Common myeloid progenitor, CD34-positive (primary cell): ENCODE measurements around the gene BBC3. TPM values are rescaled to one million over a fixed set of nuclear protein-coding genes. Genes with fewer than 3 reads are reported as not detected.
A peak's percentile ranks its signal among the peaks of the same experiment; 100 is the strongest.
"Not testable (repeated sequence)": the region's sequence is repeated elsewhere in the genome, so short reads cannot be mapped to it uniquely, and the experiment has no call there.

Experiments
- CTCF ChIA-PET: fragments of 350-600 bp; sonication (Branson Sonifier 250); formaldehyde crosslinking; loops from one replicate; lab custom pipeline; 2021; ENCODE audit warnings: antibody characterized with exemption; lab: Charles Lee
- POLR2A ChIA-PET: fragments of 350-600 bp; sonication (Branson Sonifier 250); formaldehyde crosslinking; loops from one replicate; lab custom pipeline; 2021; ENCODE audit warnings: antibody characterized with exemption; lab: Charles Lee
- DNase-seq, 3 donors: peaks; one replicate each; pipeline versions ENCODE4 v3.0.0 to v3.0.0-alpha.2; 2013
- H3K27ac ChIP-seq, 2 experiments: 1 replicate in 1 of 2; 2 replicates in 1 of 2; pipeline ENCODE4 v1.7.0; 2013; ENCODE audit warnings: inconsistent platforms in 2 of 2, low read length in 2 of 2, mild to moderate bottlenecking in 2 of 2, low read depth in 1 of 2, moderate library complexity in 1 of 2; ENCODE audit not compliant: severe bottlenecking in 2 of 2, insufficient read depth in 1 of 2, poor library complexity in 1 of 2
- H3K27me3 ChIP-seq, 5 experiments: replicated peaks in 2 of 5; 1 replicate in 3 of 5; 2 replicates in 2 of 5; pipeline versions ENCODE4 v1.6.1 to v1.7.0; 2013; ENCODE audit warnings: low read length in 4 of 5, mild to moderate bottlenecking in 2 of 5, moderate library complexity in 2 of 5, inconsistent platforms in 1 of 5; ENCODE audit not compliant: insufficient read depth in 5 of 5, control insufficient read depth in 4 of 5
- H3K36me3 ChIP-seq, 4 experiments: 1 replicate in 2 of 4; 2 replicates in 2 of 4; pipeline versions ENCODE4 v1.6.1 to v1.7.0; 2013; ENCODE audit warnings: low read length in 3 of 4, control low read depth in 1 of 4, mild to moderate bottlenecking in 1 of 4; ENCODE audit not compliant: control insufficient read depth in 4 of 4, insufficient read depth in 4 of 4
- H3K4me1 ChIP-seq, 4 experiments: 1 replicate in 3 of 4; 2 replicates in 1 of 4; pipeline versions ENCODE4 v1.6.1 to v1.7.1; 2013; ENCODE audit warnings: low read length in 3 of 4, mild to moderate bottlenecking in 3 of 4, control low read depth in 1 of 4, inconsistent platforms in 1 of 4, moderate library complexity in 1 of 4; ENCODE audit not compliant: control insufficient read depth in 4 of 4, insufficient read depth in 4 of 4; ENCODE audit errors: control extremely low read depth in 1 of 4
- H3K4me3 ChIP-seq, 7 experiments: 1 replicate in 4 of 7; 2 replicates in 3 of 7; pipeline versions ENCODE4 v1.5.1 to v1.7.0; 2013; ENCODE audit warnings: mild to moderate bottlenecking in 7 of 7, low read length in 6 of 7, moderate library complexity in 6 of 7, inconsistent platforms in 2 of 7, low read depth in 2 of 7, control low read depth in 1 of 7; ENCODE audit not compliant: insufficient read depth in 4 of 7, control insufficient read depth in 1 of 7; ENCODE audit errors: extremely low read depth in 1 of 7
- H3K9me3 ChIP-seq, 5 experiments: 1 replicate in 4 of 5; 2 replicates in 1 of 5; pipeline versions ENCODE4 v1.6.1 to v1.7.1; 2013; ENCODE audit warnings: low read length in 4 of 5, mild to moderate bottlenecking in 2 of 5, inconsistent platforms in 1 of 5, low read depth in 1 of 5, moderate library complexity in 1 of 5; ENCODE audit not compliant: control insufficient read depth in 4 of 5, insufficient read depth in 2 of 5; ENCODE audit errors: control extremely low read depth in 1 of 5
- WGBS: methylation state at CpG from one replicate; pipeline ENCODE4 v1.1.5; 2013; ENCODE audit not compliant: insufficient coverage; 5-methylcytosine and 5-hydroxymethylcytosine counted together
- polyA plus RNA-seq: library from polyadenylated mRNA; unstranded; fragments of 120-200 nt; gene quantifications from one replicate; pipeline ENCODE4 v1.2.1, GENCODE V29; 2013

The BBC3 gene
- polyA plus RNA-seq, result 9.7 TPM

GRCh38 chr19:47230921-47231214 lies at the start of gene BBC3:
Gene BBC3 (minus strand): TSS chr19:47231199. CDS start chr19:47228431, 2,768 bp downstream.
- Histone ChIP-seq H3K4me3 (peak within 1 kb of the TSS; percentile 37 to 80 (median 68)), H3K4me1 (peaks cover 0 to 59% (median 54%) of the 10 kb centered on the region in 4 experiments), H3K36me3 (no peaks in the 10 kb centered on the region), H3K27me3 (peaks cover 0 to 42% (median 15%) of the 10 kb centered on the region in 5 experiments), H3K9me3 (no peaks in the 10 kb centered on the region), H3K27ac (peak within 1 kb of the TSS in 1 of 2 experiments; percentile 70)
- POLR2A ChIA-PET, result no interaction called here
- CTCF ChIA-PET, result no interaction called here
- no peak for DNase-seq
- under 1% methylated on average over 34 of the region's 43 CpGs for WGBS

- H3K36me3 ChIP-seq, result peaks cover 0 to 7% (median 1%) of the 10 kb centered on the region in 4 experiments
- H3K9me3 ChIP-seq, result no peaks in the 10 kb centered on the region
- WGBS, result 93% methylated on average over 8 of the region's 13 CpGs
- H3K4me1 ChIP-seq, result peaks cover 2 to 4% (median 4%) of the 10 kb centered on the region in 4 experiments
- CTCF ChIA-PET, result interaction anchor here (0.7 kb wide), 1 partner anchor 399 kb away, joined by 3 read pairs; no protein-coding TSS in a partner anchor
- POLR2A ChIA-PET, result no interaction called here
- H3K27me3 ChIP-seq, result no peaks in the 10 kb centered on the region
- H3K4me3 ChIP-seq, result no peak overlapping the region
- no peak overlapping the region for H3K27ac ChIP-seq
- peak in 2 of 3 donors; percentile 49 to 60 for DNase-seq
Observed at GRCh38 chr19:47280183-47280797, 49.3 kb upstream of the BBC3 start.

- H3K4me1 ChIP-seq, result peaks cover 2 to 30% (median 25%) of the 10 kb centered on the region in 4 experiments
- H3K9me3 ChIP-seq, H3K27ac ChIP-seq, POLR2A ChIA-PET, H3K27me3 ChIP-seq, DNase-seq, H3K36me3 ChIP-seq, H3K4me3 ChIP-seq: not testable (repeated sequence)
- WGBS, result no CpG with 5 or more reads among the region's 3 CpGs
- CTCF ChIA-PET, result interaction anchor here (0.9 to 3.5 kb wide), 3 partner anchors 8 to 33 kb away, joined by 3 to 13 read pairs (median 3); no protein-coding TSS in a partner anchor
Observed at GRCh38 chr19:47276513-47276912, 45.5 kb upstream of the BBC3 start.

- CTCF ChIA-PET, result interaction anchor here (0.9 to 3.5 kb wide), 8 partner anchors 8 to 73 kb away, joined by 3 to 13 read pairs (median 4); partner anchors contain the start of gene DHX34
- POLR2A ChIA-PET, result interaction anchor here (0.5 kb wide), 1 partner anchor 119 kb away, joined by 5 read pairs; no protein-coding TSS in a partner anchor
- H3K9me3 ChIP-seq, result no peaks in the 10 kb centered on the region
- H3K36me3 ChIP-seq, result peaks cover 0 to 12% (median 7%) of the 10 kb centered on the region in 4 experiments
- DNase-seq, result no peak
- peaks cover 2 to 32% (median 25%) of the 10 kb centered on the region in 4 experiments for H3K4me1 ChIP-seq
- no peaks in the 10 kb centered on the region for H3K27me3 ChIP-seq
- H3K4me3 ChIP-seq, result peak overlapping the region in 1 of 7 experiments; percentile 67
- 94% methylated on average over 8 of the region's 13 CpGs for WGBS
- no peak overlapping the region for H3K27ac ChIP-seq
Observed at GRCh38 chr19:47275791-47276461, 44.9 kb upstream of the BBC3 start.

GRCh38 chr19:47274891-47275761 lies 44.1 kb upstream of the BBC3 start:
- Histone ChIP-seq H3K4me3 (peak overlapping the region; percentile 37 to 76 (median 66)), H3K4me1 (peaks cover 2 to 32% (median 25%) of the 10 kb centered on the region in 4 experiments), H3K36me3 (peaks cover 3 to 20% (median 15%) of the 10 kb centered on the region in 4 experiments), H3K27me3 (no peaks in the 10 kb centered on the region), H3K27ac (no peak overlapping the region), H3K9me3 (no peaks in the 10 kb centered on the region)
- ChIA-PET CTCF (interaction anchor here (1.0 to 3.5 kb wide), 9 partner anchors 9 to 125 kb away, joined by 3 to 13 read pairs (median 5); partner anchors contain the start of gene DHX34), POLR2A (interaction anchor here (0.5 to 4.2 kb wide), 4 partner anchors 13 to 119 kb away, joined by 3 to 25 read pairs (median 5); partner anchors contain the start of gene CCDC9)
- 11% methylated on average over 71 of the region's 82 CpGs for WGBS
- DNase-seq, result peak in 1 of 3 donors; percentile 27

- POLR2A ChIA-PET, result interaction anchor here (0.7 to 4.2 kb wide), 7 partner anchors 12 to 75 kb away, joined by 3 to 25 read pairs (median 3); partner anchors contain the start of genes CCDC9 and DHX34
- H3K27me3 ChIP-seq, result no peaks in the 10 kb centered on the region
Observed at GRCh38 chr19:47274071-47274890, 43.3 kb upstream of the BBC3 start, which contains the start of gene INAFM1. Gene INAFM1 (plus strand): TSS chr19:47274885. CDS start chr19:47274920, 35 bp downstream.

More at GRCh38 chr19:47274071-47274890, 43.3 kb upstream of the BBC3 start, which contains the start of gene INAFM1:
- peak within 1 kb of the TSS; percentile 72 to 93 (median 86) for H3K4me3 ChIP-seq
- peaks cover 2 to 32% (median 25%) of the 10 kb centered on the region in 4 experiments for H3K4me1 ChIP-seq
- H3K36me3 ChIP-seq, result peaks cover 3 to 24% (median 17%) of the 10 kb centered on the region in 4 experiments
- peak; percentile 89 to 94 (median 94) for DNase-seq
- CTCF ChIA-PET, result interaction anchor here (0.5 to 3.5 kb wide), 9 partner anchors 10 to 1747 kb away, joined by 3 to 13 read pairs (median 3); no protein-coding TSS in a partner anchor
- WGBS, result under 1% methylated on average over 30 of the region's 72 CpGs
- no peaks in the 10 kb centered on the region for H3K9me3 ChIP-seq
- peak within 1 kb of the TSS; percentile 74 to 90 for H3K27ac ChIP-seq
